HCT116 (cell line): ENCODE results near the gene DLG4. TPM values are rescaled to one million over a fixed set of nuclear protein-coding genes. Genes with fewer than 3 reads are reported as not detected.

Source experiments
- ATAC-seq: fragments of 200-7000 bp; cut with Tn5 transposase; 2 replicates; pipeline ENCODE4 v1.9.1; 2020; ENCODE audit warnings: mild to moderate bottlenecking, moderate library complexity
- BruUV-seq: library from RNA; stranded (reverse); fragments of 400-500 nt; replicated peaks from 2 replicates; lab custom pipeline; 2021; lab: Mats Ljungman, UMichigan
- CTCF ChIA-PET: fragments of 300-600 bp; sonication (Branson Sonifier 250); formaldehyde crosslinking; loops from one replicate; lab custom pipeline; 2021; ENCODE audit warnings: antibody characterized with exemption; lab: Charles Lee
- POLR2A ChIA-PET: fragments of 300-600, 350-600 bp; sonication (Branson Sonifier 250); formaldehyde crosslinking; loops from one replicate; lab custom pipeline; 2021; ENCODE audit warnings: antibody characterized with exemption; lab: Charles Lee
- RAD21 ChIA-PET, 2 experiments: fragments of 300-600 bp; sonication (Branson Sonifier 250); formaldehyde crosslinking; loops; one replicate each; lab custom pipeline; 2023; ENCODE audit warnings: low total read pairs in 2 of 2; ENCODE audit not compliant: uncharacterized antibody in 2 of 2, unreplicated experiment in 2 of 2, low non-redundant PET in 1 of 2; lab: Charles Lee
- DNase-seq: peaks from one replicate; pipeline ENCODE4 v3.0.0-alpha.2; 2010; ENCODE audit warnings: low read depth, low spot score
- H2AFZ ChIP-seq: fragments of 200-600 bp; shearing (Covaris generic), sonication (generic); 2 replicates; pipeline ENCODE4 v1.6.1; 2017; ENCODE audit warnings: low read depth, mixed run types, mixed read lengths, antibody characterized with exemption, low read length; ENCODE audit not compliant: poor library complexity, severe bottlenecking
- H3K27ac ChIP-seq: 2 replicates; pipeline ENCODE4 v1.5.1; 2012; ENCODE audit warnings: low read depth, low read length
- H3K27me3 ChIP-seq: fragments of 200-600 bp; sonication (generic); 2 replicates; pipeline ENCODE4 v1.6.1; 2016; ENCODE audit warnings: mixed run types, low read length, mixed read lengths; ENCODE audit not compliant: insufficient read depth
- H3K36me3 ChIP-seq, 2 experiments: fragments of 200-500 bp in 1 of 2; fragments of 200-600 bp in 1 of 2; sonication (Bioruptor generic) in 1 of 2; sonication (generic) in 1 of 2; 2 replicates each; pipeline versions ENCODE4 v1.5.1 to v1.6.1; 2014 to 2016; ENCODE audit warnings: low read length in 2 of 2, inconsistent platforms in 1 of 2, mixed read lengths in 1 of 2, mixed run types in 1 of 2; ENCODE audit not compliant: insufficient read depth in 2 of 2, control insufficient read depth in 1 of 2
- H3K4me1 ChIP-seq, 2 experiments: fragments of 200-600 bp in 1 of 2; sonication (generic) in 1 of 2; 2 replicates each; pipeline versions ENCODE4 v1.5.1 to v1.6.1; 2012 to 2017; ENCODE audit warnings: low read length in 2 of 2, inconsistent platforms in 1 of 2, mild to moderate bottlenecking in 1 of 2, mixed read lengths in 1 of 2, mixed run types in 1 of 2, moderate library complexity in 1 of 2; ENCODE audit not compliant: insufficient read depth in 2 of 2, control insufficient read depth in 1 of 2
- H3K4me2 ChIP-seq: fragments of 200-600 bp; sonication (generic); 2 replicates; pipeline ENCODE4 v1.6.1; 2017; ENCODE audit warnings: mixed run types, low read length, mixed read lengths
- H3K4me3 ChIP-seq, 2 experiments: fragments of 200-600 bp in 1 of 2; sonication (generic) in 1 of 2; replicated peaks in 1 of 2; 2 replicates each; pipeline ENCODE4 v1.5.1; 2011 to 2016; ENCODE audit warnings: low read length in 2 of 2, control low read depth in 1 of 2, low read depth in 1 of 2, mild to moderate bottlenecking in 1 of 2, mixed read lengths in 1 of 2, mixed run types in 1 of 2
- H3K79me2 ChIP-seq: fragments of 200-600 bp; sonication (generic); 2 replicates; pipeline ENCODE4 v1.6.1; 2017; ENCODE audit warnings: mild to moderate bottlenecking, mixed run types, low read length, moderate library complexity, mixed read lengths; ENCODE audit not compliant: insufficient read depth
- H3K9ac ChIP-seq: fragments of 200-600 bp; sonication (generic); 2 replicates; pipeline ENCODE4 v1.6.1; 2016; ENCODE audit warnings: low read length, mixed read lengths
- H3K9me2 ChIP-seq: fragments of 200-600 bp; sonication (generic), shearing (Covaris generic); 2 replicates; pipeline ENCODE4 v1.6.1; 2017; ENCODE audit warnings: mixed run types, mild to moderate bottlenecking, moderate library complexity; ENCODE audit not compliant: insufficient read depth
- H3K9me3 ChIP-seq, 2 experiments: fragments of 200-500 bp in 1 of 2; fragments of 200-600 bp in 1 of 2; sonication (Bioruptor generic) in 1 of 2; sonication (generic) in 1 of 2; 2 replicates each; pipeline ENCODE4 v1.6.1; 2014 to 2017; ENCODE audit warnings: low read length in 2 of 2, mixed read lengths in 2 of 2, inconsistent platforms in 1 of 2, low read depth in 1 of 2, mild to moderate bottlenecking in 1 of 2, mixed run types in 1 of 2, moderate library complexity in 1 of 2; ENCODE audit not compliant: control insufficient read depth in 1 of 2, insufficient read depth in 1 of 2
- H4K20me1 ChIP-seq: fragments of 200-600 bp; sonication (generic), shearing (Covaris generic); 2 replicates; pipeline ENCODE4 v1.6.1; 2017; ENCODE audit warnings: mixed run types, mild to moderate bottlenecking, moderate library complexity; ENCODE audit not compliant: insufficient read depth
- CBX3 ChIP-seq: IDR thresholded peaks from 2 replicates; pipeline ENCODE4 v1.6.1; 2012; ENCODE audit warnings: low read depth
- EGR1 ChIP-seq: IDR thresholded peaks from 2 replicates; pipeline ENCODE4 v1.6.1; 2012; ENCODE audit warnings: low read depth
- ELF1 ChIP-seq: IDR thresholded peaks from 2 replicates; pipeline ENCODE4 v1.6.1; 2012; ENCODE audit warnings: low read depth, borderline replicate concordance
- EZH2 ChIP-seq: fragments of 200-600 bp; sonication (generic); IDR thresholded peaks from 2 replicates; pipeline ENCODE4 v1.6.1; 2017; ENCODE audit warnings: antibody characterized with exemption, mixed run types
- POLR2A ChIP-seq: IDR thresholded peaks from 2 replicates; pipeline ENCODE4 v1.7.0; 2011; ENCODE audit warnings: borderline replicate concordance; ENCODE audit not compliant: insufficient read depth, insufficient read length; ENCODE audit errors: extremely low read depth
- POLR2AphosphoS5 ChIP-seq: IDR thresholded peaks from 2 replicates; pipeline ENCODE4 v1.6.1; 2011; ENCODE audit warnings: mild to moderate bottlenecking, low read depth, low read length, moderate library complexity
- RAD21 ChIP-seq: IDR thresholded peaks from 2 replicates; pipeline ENCODE4 v1.6.1; 2012; ENCODE audit warnings: low read depth, mild to moderate bottlenecking
- ZBTB33 ChIP-seq: IDR thresholded peaks from 2 replicates; pipeline ENCODE4 v1.6.1; 2011; ENCODE audit warnings: mild to moderate bottlenecking, low read length, moderate library complexity; ENCODE audit not compliant: insufficient replicate concordance; ENCODE audit errors: extremely low read depth
- intact Hi-C: fragments of 100-400 bp; cut with micrococcal nuclease; formaldehyde crosslinking; loops from 2 replicates; pipeline ENCODE4 v1.10.0; 2022
- total RNA-seq: library from RNA; stranded (reverse); gene quantifications from one replicate; pipeline ENCODE4 v1.2.1, GENCODE V29; 2021; ENCODE audit not compliant: unreplicated experiment

DLG4 gene
- total RNA-seq, 1 experiment from 2014 or later, result 15.0 TPM

GRCh38 chr17:7179317-7180254 lies 40.0 kb downstream of the DLG4 start, which contains the start of gene ASGR1 (continued):
- no peak for TF ChIP-seq ZBTB33

- DNase-seq (no peak), ATAC-seq (no peak)
- POLR2A ChIA-PET, result no interaction called here
- no peak overlapping the region for H3K27ac ChIP-seq
- no peaks in the 10 kb centered on the region for H4K20me1 ChIP-seq
- no peaks in the 10 kb centered on the region for H3K27me3 ChIP-seq
- no peaks in the 10 kb centered on the region for H3K9me2 ChIP-seq
- H3K4me1 ChIP-seq, result peaks cover 7 to 15% of the 10 kb centered on the region in 2 experiments
- no peak overlapping the region for H3K9ac ChIP-seq
- H3K9me3 ChIP-seq, result peaks cover 0 to 7% of the 10 kb centered on the region in 2 experiments; a peak in 1 of 4 replicates
- no peak overlapping the region for H3K4me2 ChIP-seq
- no peak overlapping the region for H2AFZ ChIP-seq
- intact Hi-C loops, result no loop called here
- no peaks in the 10 kb centered on the region for H3K79me2 ChIP-seq
- RAD21 ChIA-PET, result interaction anchor here in 1 of 2 experiments (1.9 kb wide), 1 partner anchor 133 kb away, joined by 11 read pairs; no protein-coding TSS in a partner anchor
- no TSS peak for BruUV-seq
- CTCF ChIA-PET, result interaction anchor here (3.1 to 3.2 kb wide), 2 partner anchors 127 to 133 kb away, joined by 10 to 27 read pairs; no protein-coding TSS in a partner anchor
- TF ChIP-seq ELF1, result no peak
- no peak for TF ChIP-seq POLR2A
- TF ChIP-seq RAD21, result no peak
- TF ChIP-seq POLR2AphosphoS5, result no peak
- TF ChIP-seq EGR1, result no peak
- no peak for TF ChIP-seq CBX3
- no peak for TF ChIP-seq EZH2
- H3K4me3 ChIP-seq, result no peak overlapping the region
- H3K36me3 ChIP-seq, result no peaks in the 10 kb centered on the region
Observed at GRCh38 chr17:7178973-7179316, 40.7 kb downstream of the DLG4 start.
